Measurements from ENCODE around the gene PARS2. TPM values are rescaled to one million over a fixed set of nuclear protein-coding genes. Genes with fewer than 3 reads are reported as not detected.

The PARS2 gene
- total RNA-seq, 1 donor from 2014 or later = 7.7 TPM

GRCh38 chr1:54788459-54788858 is 24.1 kb upstream of the PARS2 start:
- H3K27me3 Mint-ChIP-seq (ENCODE audit: low read depth) = peaks cover 28% of the 10 kb centered on the region
- DNase-seq (ENCODE audit: low spot score in 2 of 2, unreplicated experiment in 2 of 2) = no peak
- TF ChIP-seq CTCF (IDR thresholded peaks at IDR 0.05; ENCODE audit: unreplicated experiment) = no peak
- peaks cover 36% of the 10 kb centered on the region for H3K4me1 Mint-ChIP-seq
- H3K36me3 Mint-ChIP-seq = no peaks in the 10 kb centered on the region
- H3K9me3 Mint-ChIP-seq = no peaks in the 10 kb centered on the region
- H3K4me3 Mint-ChIP-seq = no peak overlapping the region
- peak overlapping the region; percentile 70 for H3K27ac Mint-ChIP-seq

- no peak for TF ChIP-seq CTCF (IDR thresholded peaks at IDR 0.05; ENCODE audit: unreplicated experiment)
- H3K4me1 Mint-ChIP-seq = peaks cover 31% of the 10 kb centered on the region
- H3K4me3 Mint-ChIP-seq = no peak overlapping the region
- no peak overlapping the region for H3K27ac Mint-ChIP-seq
- no peaks in the 10 kb centered on the region for H3K9me3 Mint-ChIP-seq
- DNase-seq (ENCODE audit: low spot score in 2 of 2, unreplicated experiment in 2 of 2) = no peak
- H3K27me3 Mint-ChIP-seq (ENCODE audit: low read depth) = peaks cover 35% of the 10 kb centered on the region
- H3K36me3 Mint-ChIP-seq = no peaks in the 10 kb centered on the region
These were observed 23.3 kb upstream of the PARS2 start for GRCh38 chr1:54787604-54788003.

- H3K36me3 Mint-ChIP-seq = no peaks in the 10 kb centered on the region
- H3K4me3 Mint-ChIP-seq = no peak overlapping the region
- no peak for DNase-seq (ENCODE audit: low spot score in 2 of 2, unreplicated experiment in 2 of 2)
- H3K4me1 Mint-ChIP-seq = peaks cover 26% of the 10 kb centered on the region
- H3K9me3 Mint-ChIP-seq = no peaks in the 10 kb centered on the region
- no peak for TF ChIP-seq CTCF (IDR thresholded peaks at IDR 0.05; ENCODE audit: unreplicated experiment)
- H3K27me3 Mint-ChIP-seq (ENCODE audit: low read depth) = peaks cover 44% of the 10 kb centered on the region
- H3K27ac Mint-ChIP-seq = no peak overlapping the region
These were observed 22.5 kb upstream of the PARS2 start for GRCh38 chr1:54786778-54787177.

GRCh38 chr1:54784066-54784465 is 19.7 kb upstream of the PARS2 start:
- no peak for DNase-seq (ENCODE audit: low spot score in 2 of 2, unreplicated experiment in 2 of 2)
- no peak for TF ChIP-seq CTCF (IDR thresholded peaks at IDR 0.05; ENCODE audit: unreplicated experiment)
- no peaks in the 10 kb centered on the region for H3K36me3 Mint-ChIP-seq
- H3K27me3 Mint-ChIP-seq (ENCODE audit: low read depth) = peaks cover 58% of the 10 kb centered on the region
- no peak overlapping the region for H3K4me3 Mint-ChIP-seq
- H3K27ac Mint-ChIP-seq = no peak overlapping the region
- H3K4me1 Mint-ChIP-seq = peaks cover 18% of the 10 kb centered on the region
- H3K9me3 Mint-ChIP-seq = no peaks in the 10 kb centered on the region

- H3K27ac Mint-ChIP-seq = no peak overlapping the region
- H3K4me3 Mint-ChIP-seq = no peak overlapping the region
- no peak for TF ChIP-seq CTCF (IDR thresholded peaks at IDR 0.05; ENCODE audit: unreplicated experiment)
These were observed 18.3 kb upstream of the PARS2 start for GRCh38 chr1:54782588-54782987.

GRCh38 chr1:54782156-54782555 is 17.8 kb upstream of the PARS2 start:
- Mint-ChIP-seq H3K4me3 (no peak overlapping the region), H3K4me1 (peaks cover 3% of the 10 kb centered on the region), H3K27ac (no peak overlapping the region), H3K27me3 (ENCODE audit: low read depth) (peaks cover 70% of the 10 kb centered on the region), H3K9me3 (no peaks in the 10 kb centered on the region), H3K36me3 (no peaks in the 10 kb centered on the region)
- DNase-seq (ENCODE audit: low spot score in 2 of 2, unreplicated experiment in 2 of 2) = no peak
- no peak for TF ChIP-seq CTCF (IDR thresholded peaks at IDR 0.05; ENCODE audit: unreplicated experiment)

More at GRCh38 chr1:54782588-54782987, 18.3 kb upstream of the PARS2 start:
- DNase-seq (ENCODE audit: low spot score in 2 of 2, unreplicated experiment in 2 of 2) = no peak
- peaks cover 5% of the 10 kb centered on the region for H3K4me1 Mint-ChIP-seq
- no peaks in the 10 kb centered on the region for H3K9me3 Mint-ChIP-seq
- no peaks in the 10 kb centered on the region for H3K36me3 Mint-ChIP-seq
- peaks cover 70% of the 10 kb centered on the region for H3K27me3 Mint-ChIP-seq (ENCODE audit: low read depth)

Measured in mesothelial cell of epicardium (in vitro differentiated cells).